Measurements from ENCODE around the gene METTL26. TPM values are rescaled to one million over a fixed set of nuclear protein-coding genes. Genes with fewer than 3 reads are reported as not detected.

The METTL26 gene
- total RNA-seq, 2 donors from 2014 or later = 76.8 to 115 TPM

DNA sequence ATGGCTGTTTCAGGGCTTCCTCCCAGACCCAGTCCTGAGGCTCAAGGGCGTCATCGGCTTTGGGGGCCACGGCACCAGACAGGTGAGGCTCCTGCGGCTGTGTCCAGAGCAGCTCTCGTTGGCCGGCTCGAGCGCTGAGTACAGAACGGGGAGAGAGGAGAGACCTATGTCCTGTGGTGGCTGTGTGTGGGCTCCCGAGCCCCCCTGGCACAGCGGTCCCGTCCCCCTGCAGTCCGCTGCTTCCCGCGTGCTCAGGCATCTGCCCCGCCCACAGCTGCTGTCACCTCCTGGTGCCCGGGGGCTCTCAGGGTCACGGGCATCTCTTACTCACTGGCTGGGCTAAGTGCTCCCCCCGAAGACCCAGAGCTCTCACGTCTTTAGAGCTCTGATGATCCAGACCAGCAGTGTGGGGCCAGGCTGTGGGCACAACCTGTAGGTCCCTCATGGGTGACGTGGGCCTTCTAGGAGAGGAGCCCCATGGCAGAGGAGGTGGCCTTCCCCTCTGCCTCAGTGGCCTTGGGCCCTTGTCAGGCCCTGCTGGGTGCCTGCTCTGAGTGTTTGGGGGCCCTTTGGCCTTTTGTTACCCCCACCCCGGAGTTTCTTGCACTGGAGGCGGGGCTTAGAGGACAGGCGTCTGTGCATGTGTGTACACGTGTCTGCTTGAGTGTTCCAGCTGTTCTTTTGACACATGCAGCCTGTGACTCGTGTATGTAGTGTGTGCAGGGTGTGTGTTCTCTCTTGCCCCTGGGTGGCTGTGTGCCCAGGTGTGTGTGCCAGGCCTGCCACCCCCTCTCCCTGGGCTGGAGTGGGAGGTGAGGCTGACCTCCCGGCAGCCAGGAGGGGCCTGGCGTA lies 16.6 kb upstream of the METTL26 start:
- no peaks in the 10 kb centered on the region for H3K36me3 ChIP-seq (replicated peaks in 1 of 2; ENCODE audit: insufficient read depth in 1 of 2, low read depth in 2 of 2)
- intact Hi-C loops (cut with DNase I) = no loop called here
- no peak overlapping the region for H3K27ac ChIP-seq
- no peak for DNase-seq
- no peak overlapping the region for H3K4me3 ChIP-seq
- no peaks in the 10 kb centered on the region for H3K9me3 ChIP-seq
- 88 to 89% methylated on average over 14 to 25 of the region's 28 CpGs for WGBS, 2 donors
- no peak for ATAC-seq
- H3K27me3 ChIP-seq = no peaks in the 10 kb centered on the region
- no peak for TF ChIP-seq CTCF (IDR thresholded peaks at IDR 0.05)
- TF ChIP-seq POLR2A (IDR thresholded peaks at IDR 0.05) = no peak
- H3K4me1 ChIP-seq = peaks cover 28% of the 10 kb centered on the region

DNA sequence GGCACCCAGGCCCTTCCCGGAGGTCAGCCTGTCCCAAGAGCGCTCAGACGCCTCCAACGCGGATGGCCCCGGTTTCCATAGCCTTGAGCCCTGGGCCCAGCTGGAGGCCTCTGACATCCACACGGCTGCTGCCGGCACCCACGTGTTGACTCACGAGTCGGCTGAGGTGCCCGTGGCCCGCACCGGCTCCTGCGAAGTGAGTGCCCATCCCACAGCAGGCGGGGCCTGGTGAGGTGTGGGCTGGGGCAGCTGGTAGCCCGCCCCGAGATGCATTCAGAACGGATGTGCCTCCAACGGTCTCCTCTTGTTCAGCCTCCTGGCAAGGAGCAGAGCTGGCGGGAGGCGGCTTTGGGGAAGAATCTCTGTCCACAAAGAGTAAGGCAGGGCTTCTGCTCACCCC lies 15.7 kb upstream of the METTL26 start:
- H3K4me1 ChIP-seq = peaks cover 36% of the 10 kb centered on the region
- H3K9me3 ChIP-seq = no peaks in the 10 kb centered on the region
- TF ChIP-seq POLR2A (IDR thresholded peaks at IDR 0.05) = no peak
- TF ChIP-seq CTCF (IDR thresholded peaks at IDR 0.05) = no peak
- no peaks in the 10 kb centered on the region for H3K36me3 ChIP-seq (replicated peaks in 1 of 2; ENCODE audit: insufficient read depth in 1 of 2, low read depth in 2 of 2)
- no peak for ATAC-seq
- no peak overlapping the region for H3K4me3 ChIP-seq
- whole genome bisulfite sequencing, 2 donors = 93 to 94% methylated on average over 6 to 18 of the region's 22 CpGs
- no peak for DNase-seq
- no peaks in the 10 kb centered on the region for H3K27me3 ChIP-seq
- no peak overlapping the region for H3K27ac ChIP-seq
- intact Hi-C loops (cut with DNase I) = no loop called here

- peak overlapping the region; percentile 37 to 70 for H3K4me3 ChIP-seq
- WGBS, 2 donors = 2 to 18% methylated on average over 7 to 43 of the region's 44 CpGs
- no peaks in the 10 kb centered on the region for H3K27me3 ChIP-seq
- no peaks in the 10 kb centered on the region for H3K36me3 ChIP-seq (replicated peaks in 1 of 2; ENCODE audit: insufficient read depth in 1 of 2, low read depth in 2 of 2)
- ATAC-seq (no peak), DNase-seq (no peak)
- intact Hi-C loops (cut with DNase I) = no loop called here
- TF ChIP-seq POLR2A (IDR thresholded peaks at IDR 0.05) (no peak), CTCF (IDR thresholded peaks at IDR 0.05) (no peak)
- H3K27ac ChIP-seq = peak overlapping the region in 3 of 4 donors; percentile 95 to 96 (median 95)
- no peaks in the 10 kb centered on the region for H3K9me3 ChIP-seq
- peaks cover 58% of the 10 kb centered on the region for H3K4me1 ChIP-seq
These were observed 13.5 kb upstream of the METTL26 start for GRCh38 chr16:649631-650030.

- H3K27me3 ChIP-seq = no peaks in the 10 kb centered on the region
- peak within 1 kb of the TSS; percentile 37 to 70 for H3K4me3 ChIP-seq
- peak; percentile 92 to 94 (median 92) for DNase-seq
- H3K4me1 ChIP-seq = peaks cover 65% of the 10 kb centered on the region
- H3K9me3 ChIP-seq = no peaks in the 10 kb centered on the region
- TF ChIP-seq POLR2A (IDR thresholded peaks at IDR 0.05) (peak; percentile 39 to 63 (median 56)), CTCF (IDR thresholded peaks at IDR 0.05) (peak in 1 of 7 experiments; percentile 10)
- 8% methylated on average over 90 of the region's 91 CpGs; no CpG with 5 or more reads in 1 of the 2 donors for WGBS, 2 donors
- peak; percentile 89 for ATAC-seq
- no peaks in the 10 kb centered on the region for H3K36me3 ChIP-seq (replicated peaks in 1 of 2; ENCODE audit: insufficient read depth in 1 of 2, low read depth in 2 of 2)
- intact Hi-C loops (cut with DNase I) = no loop called here
- peak within 1 kb of the TSS; percentile 92 to 96 (median 95) for H3K27ac ChIP-seq
These were observed 12.9 kb upstream of the METTL26 start, which contains the start of gene WDR90 for GRCh38 chr16:648781-649589. TSS of gene WDR90 (plus strand) at chr16:649365. CDS start at chr16:649417, 52 bp downstream.

All from body of pancreas (tissue), 4 donors.